Measurements from ENCODE around the gene PKM.

The PKM gene

DNA sequence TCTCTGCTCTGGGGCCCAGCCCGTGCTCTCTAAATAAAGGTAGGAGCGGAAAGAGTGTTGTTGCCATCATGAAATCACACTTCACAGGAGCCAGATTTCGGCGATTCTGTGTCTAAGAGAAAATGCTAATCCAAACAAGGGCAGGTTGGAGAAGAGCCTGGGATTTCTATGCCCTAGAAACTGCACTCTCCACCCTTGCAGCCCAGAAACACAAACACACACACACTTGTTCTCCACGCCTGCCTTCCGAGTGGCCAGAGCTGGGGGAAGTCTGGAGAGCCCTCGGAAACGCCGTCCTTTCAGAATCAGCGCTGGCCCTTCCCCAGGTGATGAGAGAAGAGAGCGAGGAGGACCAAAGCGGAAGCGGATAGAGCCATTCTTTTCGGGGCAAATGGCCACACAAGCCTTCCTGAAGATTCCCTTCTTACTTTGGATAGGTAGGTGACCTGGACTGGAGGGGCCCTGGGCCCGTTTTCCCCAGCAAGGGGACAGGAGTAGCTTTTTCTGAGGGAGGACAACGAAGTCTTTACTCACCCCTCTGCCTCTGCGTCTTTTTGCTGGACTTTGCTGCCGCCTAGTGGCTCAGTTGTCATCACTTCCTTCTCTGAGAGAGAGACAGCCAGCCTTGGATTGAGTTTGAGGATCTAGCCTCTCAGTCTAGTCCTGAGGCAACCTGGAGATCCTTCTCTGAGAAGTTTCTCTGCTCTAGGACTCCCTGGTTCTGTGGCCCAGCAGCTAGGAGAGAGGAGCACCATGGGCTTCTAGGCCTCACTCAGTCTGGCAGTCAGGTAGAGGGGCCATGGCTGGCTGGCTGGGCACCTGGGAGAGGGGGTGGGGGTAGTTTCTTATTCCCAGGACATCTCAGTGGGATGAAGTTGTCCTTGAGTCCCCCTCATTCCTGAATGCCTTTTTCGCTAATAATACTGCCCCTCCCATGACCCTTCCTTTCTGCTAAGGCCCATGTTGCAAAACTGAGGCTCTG, 75.1 kb downstream of the PKM start:
- peak; percentile 79 for DNase-seq (ENCODE audit: low spot score)

DNA sequence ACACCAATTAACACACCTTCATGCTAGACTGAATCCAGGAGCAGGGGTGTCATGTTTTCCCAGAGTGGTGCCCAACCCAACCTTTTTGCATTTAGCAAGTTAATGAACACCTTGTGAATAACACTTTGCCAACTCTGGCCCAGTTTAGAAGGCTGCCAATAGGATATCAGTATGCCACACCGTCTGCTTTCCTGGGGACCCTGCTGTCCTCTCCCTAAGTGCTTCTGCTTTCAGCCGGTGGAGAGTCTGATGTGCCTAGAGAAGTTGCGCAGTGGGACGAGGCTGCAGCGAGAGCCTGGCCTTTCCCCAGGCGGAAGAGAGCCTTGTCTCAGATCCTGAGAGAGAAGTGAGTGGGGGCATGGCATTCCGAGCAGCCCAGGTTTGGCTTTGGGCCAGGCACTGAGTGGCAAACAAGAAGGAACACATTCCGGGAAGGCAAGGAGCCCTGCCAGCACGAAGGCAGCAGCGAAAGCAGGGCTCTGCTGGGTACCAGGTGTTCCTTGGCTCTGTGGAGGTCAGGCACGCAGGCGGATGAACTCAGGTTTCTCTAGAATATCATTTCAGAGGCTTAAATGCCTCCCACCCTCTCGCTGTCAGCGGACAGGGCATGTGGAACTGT, 75.9 kb downstream of the PKM start:
- no peak for DNase-seq (ENCODE audit: low spot score)

DNA sequence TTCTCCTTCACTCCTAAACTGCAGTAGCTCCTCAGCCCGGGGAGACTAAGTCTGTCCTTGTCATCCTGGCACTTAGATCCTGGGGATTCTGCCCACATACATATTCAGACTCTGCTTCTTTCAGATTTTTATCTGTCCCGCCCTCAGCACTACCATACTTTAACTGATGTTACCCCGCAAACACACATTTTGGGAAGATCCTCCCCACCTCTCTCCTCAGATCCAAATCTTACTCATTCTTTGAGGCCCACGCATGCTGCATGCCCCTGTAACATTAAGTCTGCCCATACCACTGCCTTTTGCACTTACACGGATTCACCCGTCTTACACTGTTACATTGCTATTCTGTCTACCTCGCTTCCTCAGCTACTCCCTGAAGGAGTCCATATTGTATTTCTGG, 76.7 kb downstream of the PKM start:
- no peak for DNase-seq (ENCODE audit: low spot score)

DNA sequence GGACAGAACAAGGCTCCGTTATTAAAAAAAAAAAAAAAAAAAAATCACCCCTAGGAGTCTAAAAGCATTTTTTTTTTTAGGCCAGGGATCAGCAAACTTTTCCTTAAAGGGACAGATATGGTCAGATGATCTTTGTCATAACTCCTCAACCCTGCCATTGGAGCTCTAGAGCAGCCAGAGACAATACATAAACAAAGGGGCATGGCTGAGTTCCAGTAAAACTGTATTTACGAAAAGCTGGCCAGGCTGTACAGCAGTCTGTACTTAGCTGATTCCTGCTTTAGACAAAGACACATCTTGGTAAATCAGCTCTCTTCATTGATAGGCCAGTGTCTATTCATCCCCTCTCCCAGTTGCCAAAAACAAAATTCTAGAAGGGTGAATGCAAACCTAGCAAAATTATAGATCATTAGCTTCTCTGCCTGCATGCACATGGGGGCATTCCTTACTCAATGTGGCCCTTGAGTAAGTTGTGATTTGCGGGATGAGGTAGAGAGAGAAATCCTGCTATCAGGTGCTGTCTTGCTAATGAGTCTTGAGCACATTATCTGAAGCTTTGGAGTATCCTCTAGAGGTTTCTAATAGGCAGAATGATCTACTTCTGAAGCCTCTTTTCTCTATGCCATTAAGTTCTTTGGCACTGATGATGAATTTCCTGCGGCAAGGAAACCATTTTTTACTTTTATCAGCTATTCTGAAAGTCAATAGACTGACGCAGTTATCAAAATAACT, 77.6 kb downstream of the PKM start:
- no peak for DNase-seq (ENCODE audit: low spot score)
